IMR-90 (cell line): ENCODE data around the gene CEP152. TPM values are rescaled to one million over a fixed set of nuclear protein-coding genes. Genes with fewer than 3 reads are reported as not detected.
A peak's percentile ranks its signal among the peaks of the same experiment; 100 is the strongest.

Source experiments
- ATAC-seq: fragments of 200-7000 bp; cut with Tn5 transposase; 2 replicates; pipeline ENCODE4 v1.9.1; 2020; ENCODE audit warnings: low read depth, mild to moderate bottlenecking, moderate library complexity
- BruUV-seq: library from RNA; stranded (reverse); fragments of 400-500 nt; replicated peaks from 2 replicates; lab custom pipeline; 2021; lab: Mats Ljungman, UMichigan
- CTCF ChIA-PET: fragments of 300-600 bp; formaldehyde crosslinking; extraction: SDS; loops from one replicate; lab custom pipeline; 2021; ENCODE audit warnings: antibody characterized with exemption; lab: Yijun Ruan, JAX
- POLR2A ChIA-PET: fragments of 300-600 bp; sonication (Branson Sonifier 250); formaldehyde crosslinking; loops from one replicate; lab custom pipeline; 2022; ENCODE audit warnings: antibody characterized with exemption; ENCODE audit not compliant: unreplicated experiment; lab: Charles Lee
- DNase-seq: peaks from one replicate; pipeline ENCODE4 v3.0.0; 2013
- H2AFZ ChIP-seq: replicated peaks from 2 replicates; pipeline ENCODE3; 2013; ENCODE audit warnings: low read length, mild to moderate bottlenecking; ENCODE audit not compliant: poor library complexity
- H2AK5ac ChIP-seq: 2 replicates; pipeline ENCODE4 v1.6.1; 2013; ENCODE audit warnings: low read depth, low read length, inconsistent platforms
- H2AK9ac ChIP-seq: replicated peaks from 2 replicates; pipeline ENCODE3; 2013; ENCODE audit warnings: mild to moderate bottlenecking, low read depth, low read length, moderate library complexity; ENCODE audit not compliant: poor library complexity
- H2BK120ac ChIP-seq: 2 replicates; pipeline ENCODE4 v1.6.1; 2013; ENCODE audit warnings: low read depth, low read length, inconsistent platforms
- H2BK15ac ChIP-seq: 3 replicates; pipeline ENCODE4 v1.6.1; 2013; ENCODE audit warnings: low read depth, low read length, inconsistent platforms
- H2BK20ac ChIP-seq: 2 replicates; pipeline ENCODE4 v1.6.1; 2013; ENCODE audit warnings: low read depth, mild to moderate bottlenecking, inconsistent platforms, low read length, moderate library complexity
- H2BK5ac ChIP-seq: 2 replicates; pipeline ENCODE4 v1.6.1; 2013; ENCODE audit warnings: mild to moderate bottlenecking, low read depth, low read length, inconsistent platforms; ENCODE audit not compliant: poor library complexity, severe bottlenecking
- H3K14ac ChIP-seq: replicated peaks from 2 replicates; pipeline ENCODE4 v1.6.1; 2013; ENCODE audit warnings: low read depth, low read length, inconsistent platforms
- H3K18ac ChIP-seq: 2 replicates; pipeline ENCODE4 v1.6.1; 2013; ENCODE audit warnings: low read depth, low read length, control low read depth
- H3K23ac ChIP-seq: 2 replicates; pipeline ENCODE4 v1.6.1; 2013; ENCODE audit warnings: low read depth, low read length, inconsistent platforms
- H3K27ac ChIP-seq: 2 replicates; pipeline ENCODE4 v1.5.1; 2013; ENCODE audit warnings: mild to moderate bottlenecking, control low read depth, low read length; ENCODE audit not compliant: insufficient read depth
- H3K27me3 ChIP-seq: 2 replicates; pipeline ENCODE4 v1.6.1; 2013; ENCODE audit warnings: low read length; ENCODE audit not compliant: control insufficient read depth, insufficient read depth
- H3K36me3 ChIP-seq: 2 replicates; pipeline ENCODE4 v1.6.1; 2013; ENCODE audit warnings: low read length, mixed read lengths; ENCODE audit not compliant: control insufficient read depth, insufficient read depth
- H3K4ac ChIP-seq: 2 replicates; pipeline ENCODE4 v1.6.1; 2013; ENCODE audit warnings: low read depth, low read length, inconsistent platforms
- H3K4me1 ChIP-seq: 2 replicates; pipeline ENCODE4 v1.6.1; 2013; ENCODE audit warnings: low read length, mixed read lengths; ENCODE audit not compliant: control insufficient read depth, insufficient read depth
- H3K4me2 ChIP-seq: 2 replicates; pipeline ENCODE4 v1.6.1; 2013; ENCODE audit warnings: low read depth, mild to moderate bottlenecking, control low read depth, low read length, moderate library complexity
- H3K4me3 ChIP-seq: 2 replicates; pipeline ENCODE4 v1.5.1; 2013; ENCODE audit warnings: low read depth, mild to moderate bottlenecking, control low read depth, low read length, moderate library complexity; ENCODE audit not compliant: insufficient read depth
- H3K56ac ChIP-seq: 2 replicates; pipeline ENCODE4 v1.6.1; 2013; ENCODE audit warnings: low read length, inconsistent platforms; ENCODE audit not compliant: insufficient read depth; ENCODE audit errors: extremely low read depth
- H3K79me1 ChIP-seq, 2 experiments: 2 replicates each; pipeline ENCODE4 v1.6.1; 2013; ENCODE audit warnings: low read length in 2 of 2, inconsistent platforms in 1 of 2, low read depth in 1 of 2
- H3K9ac ChIP-seq: 2 replicates; pipeline ENCODE4 v1.6.1; 2013; ENCODE audit warnings: low read depth, low read length, control low read depth
- H3K9me1 ChIP-seq: 2 replicates; pipeline ENCODE4 v1.6.1; 2013; ENCODE audit warnings: low read length, inconsistent platforms; ENCODE audit not compliant: insufficient read depth
- H3K9me3 ChIP-seq: 2 replicates; pipeline ENCODE4 v1.6.1; 2013; ENCODE audit warnings: low read length; ENCODE audit not compliant: control insufficient read depth, insufficient read depth
- H4K20me1 ChIP-seq: 2 replicates; pipeline ENCODE4 v1.6.1; 2013; ENCODE audit warnings: low read length, inconsistent platforms; ENCODE audit not compliant: insufficient read depth
- H4K5ac ChIP-seq: 2 replicates; pipeline ENCODE4 v1.6.1; 2013; ENCODE audit warnings: mild to moderate bottlenecking, low read depth, low read length, control low read depth
- H4K8ac ChIP-seq, 2 experiments: 2 replicates each; pipeline ENCODE4 v1.6.1; 2013; ENCODE audit warnings: low read depth in 2 of 2, low read length in 2 of 2, control low read depth in 1 of 2, inconsistent platforms in 1 of 2
- H4K91ac ChIP-seq: 2 replicates; pipeline ENCODE4 v1.6.1; 2013; ENCODE audit warnings: low read depth, low read length, inconsistent platforms; ENCODE audit not compliant: insufficient read depth
- BHLHE40 ChIP-seq: fragments of 150-350 bp; IDR thresholded peaks from 2 replicates; pipeline ENCODE4 v1.6.1; 2016; ENCODE audit warnings: mild to moderate bottlenecking, low read depth, low read length
- CTCF ChIP-seq: conservative IDR thresholded peaks from 2 replicates; pipeline ENCODE4 v1.5.1; 2012; ENCODE audit warnings: mild to moderate bottlenecking, low read depth, low read length, improper control_type of control experiment
- FOS ChIP-seq: fragments of 150-350 bp; IDR thresholded peaks from 2 replicates; pipeline ENCODE4 v1.6.1; 2016; ENCODE audit warnings: low read depth, low read length
- WGBS, 2 experiments: methylation state at CpG; one replicate each; pipeline versions ENCODE4 v1.1.5 to v1.1.7; 2013; ENCODE audit warnings: missing lambda C conversion rate in 2 of 2; ENCODE audit not compliant: insufficient read length in 1 of 2; ENCODE audit errors: extremely low coverage in 2 of 2; 5-methylcytosine and 5-hydroxymethylcytosine counted together
- dilution Hi-C: fragments of 300-500 bp; cut with HindIII; formaldehyde crosslinking; loops from one replicate; pipeline ENCODE4 v1.14.3; 2018; ENCODE audit warnings: low sequenced_read_pairs; ENCODE audit not compliant: unreplicated experiment
- in situ Hi-C: fragments of 300-500 bp; cut with MboI; formaldehyde crosslinking; loops from 3 replicates; pipeline ENCODE4 v1.14.3; 2019; ENCODE audit warnings: low sequenced_read_pairs, inconsistent platforms, mixed read lengths
- intact Hi-C: fragments of 100-400 bp; cut with micrococcal nuclease; formaldehyde crosslinking; loops from 2 replicates; pipeline ENCODE4 v1.10.0; 2022
- polyA plus RNA-seq, 3 experiments: library from polyadenylated mRNA; depleted of rRNA; stranded (reverse); fragments of >200 nt; gene quantifications; 2 replicates each; pipeline ENCODE4 v1.2.3, GENCODE V29; 2012; ENCODE audit warnings: low replicate concordance in 1 of 3
- total RNA-seq: library from RNA; depleted of rRNA; stranded (reverse); fragments of >200 nt; gene quantifications from 2 replicates; pipeline ENCODE4 v1.2.3, GENCODE V29; 2012

Gene CEP152
- total and polyA plus RNA-seq, 2 of the 4 experiments (the other 2 are of a cell fraction), result 2.1 to 7.3 TPM

- Histone ChIP-seq H3K9me1 (0 out of 2 replicates have a peak, but pooled peaks cover 6% of the 10 kb centered on the region), H2AFZ (no peak overlapping the region), H4K5ac (no peak overlapping the region), H4K91ac (no peak overlapping the region), H3K23ac (no peak overlapping the region), H3K56ac (no peak overlapping the region), H2BK15ac (no peak overlapping the region), H3K9me3 (no peaks in the 10 kb centered on the region), H2AK5ac (no peak overlapping the region), H3K27ac (no peak overlapping the region), H3K79me1 (peaks cover 0 to 3% of the 10 kb centered on the region in 2 experiments; a peak in 2 of 4 replicates), H3K4me2 (peak overlapping the region; percentile 7; the same call in 1 of the 2 replicates), H4K20me1 (no peaks in the 10 kb centered on the region), H3K36me3 (no peaks in the 10 kb centered on the region), H3K9ac (no peak overlapping the region), H2BK120ac (no peak overlapping the region), H3K14ac (no peak overlapping the region), H3K18ac (no peak overlapping the region), H3K4ac (no peak overlapping the region), H3K4me3 (no peak overlapping the region), H3K4me1 (peaks cover 5% of the 10 kb centered on the region; the same call in 1 of the 2 replicates), H3K27me3 (no peaks in the 10 kb centered on the region), H4K8ac (no peak overlapping the region), H2BK5ac (no peak overlapping the region), H2AK9ac (no peak overlapping the region), H2BK20ac (no peak overlapping the region; the same call in 1 of the 2 replicates)
- dilution Hi-C loops, result no loop called here
- in situ Hi-C loops, result no loop called here
- TF ChIP-seq FOS, result peak; percentile 18; the same call in 1 of the 2 replicates
- 0 out of 2 replicates have a peak, but pooled peaks have one; percentile 2 for TF ChIP-seq BHLHE40
- TF ChIP-seq CTCF, result no peak
- peak; percentile 64 for DNase-seq
- WGBS, 2 experiments, result no CpG with 5 or more reads among the region's 1 CpG
- ChIA-PET CTCF (interaction anchor here (0.6 kb wide), 1 partner anchor 324 kb away, joined by 3 read pairs; no protein-coding TSS in a partner anchor), POLR2A (no interaction called here)
- BruUV-seq, result no TSS peak
- peak; percentile 59 for ATAC-seq
- intact Hi-C loops, result loop anchor here (5.0 kb wide), 1 partner anchor 39 kb away; no protein-coding TSS in a partner anchor
Measured at GRCh38 chr15:48748535-48748934, 62.3 kb downstream of the CEP152 start.
